Psoas muscle (tissue), 8 donors: Measurements from ENCODE around the gene DIRAS2. TPM values are rescaled to one million over a fixed set of nuclear protein-coding genes. Genes with fewer than 3 reads are reported as not detected.

Source experiments
- ATAC-seq, 4 donors: fragments of 200-7000 bp; cut with Tn5 transposase; one replicate each; pipeline ENCODE4 v1.9.1; 2020; ENCODE audit warnings: moderate library complexity in 3 of 4, mild to moderate bottlenecking in 2 of 4
- DNase-seq, 2 donors: peaks; one replicate each; pipeline ENCODE4 v3.0.0-alpha.2; 2020
- H3K27ac ChIP-seq: fragments of 200-600 bp; one replicate; pipeline ENCODE4 v1.8.0; 2022
- H3K27me3 ChIP-seq, 3 donors: fragments of 200-600 bp in 1 of 3; one replicate each; pipeline versions ENCODE4 v1.6.1 to v1.8.0; 2013 to 2022; ENCODE audit warnings: low read length in 2 of 3, mild to moderate bottlenecking in 2 of 3, moderate library complexity in 1 of 3; ENCODE audit not compliant: insufficient read depth in 3 of 3
- H3K36me3 ChIP-seq, 2 donors: fragments of 200-600 bp in 1 of 2; one replicate each; pipeline versions ENCODE4 v1.6.1 to v1.8.0; 2013 to 2022; ENCODE audit warnings: low read depth in 1 of 2, mild to moderate bottlenecking in 1 of 2, moderate library complexity in 1 of 2; ENCODE audit not compliant: insufficient read depth in 1 of 2
- H3K4me1 ChIP-seq: fragments of 200-600 bp; one replicate; pipeline ENCODE4 v1.8.0; 2022
- H3K4me3 ChIP-seq: fragments of 200-600 bp; one replicate; pipeline ENCODE4 v1.8.0; 2022; ENCODE audit warnings: mild to moderate bottlenecking
- H3K9me3 ChIP-seq: fragments of 200-600 bp; one replicate; pipeline ENCODE4 v1.8.0; 2022
- CTCF ChIP-seq: fragments of 200-600 bp; IDR thresholded peaks from one replicate; pipeline ENCODE4 v1.8.0; 2022; ENCODE audit warnings: antibody characterized with exemption
- WGBS, 3 donors: extraction: QIAGEN DNeasy Blood & Tissue Kit; methylation state at CpG; one replicate each; pipeline versions ENCODE4 v1.1.6 to v1.1.7; 2013; 5-methylcytosine and 5-hydroxymethylcytosine counted together
- intact Hi-C, 2 donors: fragments of 100-400 bp; cut with DNase I; formaldehyde crosslinking; loops; one replicate each; pipeline versions ENCODE4 v1.11.0 to v1.14.2; 2022
- long read RNA-seq, 2 donors: library from polyadenylated mRNA; unstranded; transcript quantifications; one replicate each; pipeline ENCODE4 v2.0.0, GENCODE V29; 2021
- polyA plus RNA-seq, 3 donors: library from polyadenylated mRNA; stranded (reverse); fragments of 200-250 nt; gene quantifications; one replicate each; pipeline ENCODE4 v1.2.3, GENCODE V29; 2013
- total RNA-seq, 4 donors: library from RNA; stranded (reverse); fragmentation: NEBNext Ultra II Directional in 2 of 4; extraction: Animal tissue kit (Norgen Biotek cat#: 25700) in 2 of 4; gene quantifications; one replicate each; pipeline versions ENCODE4 v1.2.1 to v1.2.4, GENCODE V29; 2021 to 2023
- donor health status: healthy with polysubstance abuse.
- donor health status: DM: no; HTN: no; CAD: no; lungs with moderate emphysema.
- donor health status: Bipolar disorder and iron deficiency.
- donor health status: healthy.
- donor health status: DM: yes; HTN: yes; CAD: no.
- donor health status: DM: no; HTN: no; CAD: no.
- donor health status: DM: no; HTN: no; CAD: no.
- donor health status: DM: yes; HTN: yes; CAD: no.

The DIRAS2 gene
- under 1 TPM in 1 of 4 donors, not detected in 3; 0.05 TPM for total RNA-seq
- under 1 TPM in 2 of 3 donors, not detected in 1; 0.06 to 0.07 TPM for polyA plus RNA-seq
- long read RNA-seq, donor 1 = 0 reads
- long read RNA-seq, donor 2 = 0 reads

- peaks cover 3% of the 10 kb centered on the region for H3K4me1 ChIP-seq
- DNase-seq = peak; percentile 24 to 55
- no peak within 1 kb of the TSS for H3K27ac ChIP-seq
- H3K36me3 ChIP-seq = no peaks in the 10 kb centered on the region
- peak; percentile 78 to 85 (median 82) for ATAC-seq
- WGBS, 3 donors = 6% methylated on average over 53 of the region's 53 CpGs
- H3K27me3 ChIP-seq = peaks cover 0 to 29% (median 0%) of the 10 kb centered on the region in 3 donors
- intact Hi-C loops = loop anchor here in 1 of 2 donors (5.0 to 10.0 kb wide), 2 partner anchors 501 to 1048 kb away; no protein-coding TSS in a partner anchor
- peak within 1 kb of the TSS; percentile 65 for H3K4me3 ChIP-seq
- peak; percentile 31 for TF ChIP-seq CTCF
- no peaks in the 10 kb centered on the region for H3K9me3 ChIP-seq
These were observed at the start of gene DIRAS2 for GRCh38 chr9:90642570-90643539. TSS of gene DIRAS2 (minus strand) at chr9:90642824. CDS start at chr9:90613827, 28,997 bp downstream.

GRCh38 chr9:90684736-90685135 lies 42.1 kb upstream of the DIRAS2 start:
- Histone ChIP-seq H3K27ac (no peak overlapping the region), H3K4me3 (no peak overlapping the region), H3K9me3 (no peaks in the 10 kb centered on the region), H3K36me3 (no peaks in the 10 kb centered on the region), H3K4me1 (no peaks in the 10 kb centered on the region), H3K27me3 (no peaks in the 10 kb centered on the region)
- ATAC-seq (no peak), DNase-seq (no peak)
- no peak for TF ChIP-seq CTCF
- intact Hi-C loops = no loop called here
- WGBS, 3 donors = 64 to 70% (median 67%) methylated on average over 5 of the region's 5 CpGs

GRCh38 chr9:90684106-90684505 lies 41.5 kb upstream of the DIRAS2 start:
- Histone ChIP-seq H3K27ac (no peak overlapping the region), H3K4me3 (no peak overlapping the region), H3K9me3 (no peaks in the 10 kb centered on the region), H3K4me1 (no peaks in the 10 kb centered on the region), H3K36me3 (no peaks in the 10 kb centered on the region), H3K27me3 (no peaks in the 10 kb centered on the region)
- TF ChIP-seq CTCF = no peak
- intact Hi-C loops = no loop called here
- DNase-seq (no peak), ATAC-seq (no peak)
- 78 to 80% (median 78%) methylated on average over 1 of the region's 1 CpG for WGBS, 3 donors

- no peaks in the 10 kb centered on the region for H3K27me3 ChIP-seq
- no peak for ATAC-seq
- H3K27ac ChIP-seq = no peak overlapping the region
- TF ChIP-seq CTCF = no peak
- no peak overlapping the region for H3K4me3 ChIP-seq
- no peaks in the 10 kb centered on the region for H3K4me1 ChIP-seq
- no peaks in the 10 kb centered on the region for H3K36me3 ChIP-seq
- no peaks in the 10 kb centered on the region for H3K9me3 ChIP-seq
- 85 to 89% (median 86%) methylated on average over 6 of the region's 6 CpGs for WGBS, 3 donors
- intact Hi-C loops = no loop called here
- no peak for DNase-seq
These were observed 37.9 kb upstream of the DIRAS2 start for GRCh38 chr9:90680534-90680933.
